ENCODE measurements around the gene ARPC1B. TPM values are rescaled to one million over a fixed set of nuclear protein-coding genes. Genes with fewer than 3 reads are reported as not detected.

The ARPC1B gene
- total and polyA plus RNA-seq, 8 donors, result 14.4 to 70.4 (median 41.2) TPM

DNA sequence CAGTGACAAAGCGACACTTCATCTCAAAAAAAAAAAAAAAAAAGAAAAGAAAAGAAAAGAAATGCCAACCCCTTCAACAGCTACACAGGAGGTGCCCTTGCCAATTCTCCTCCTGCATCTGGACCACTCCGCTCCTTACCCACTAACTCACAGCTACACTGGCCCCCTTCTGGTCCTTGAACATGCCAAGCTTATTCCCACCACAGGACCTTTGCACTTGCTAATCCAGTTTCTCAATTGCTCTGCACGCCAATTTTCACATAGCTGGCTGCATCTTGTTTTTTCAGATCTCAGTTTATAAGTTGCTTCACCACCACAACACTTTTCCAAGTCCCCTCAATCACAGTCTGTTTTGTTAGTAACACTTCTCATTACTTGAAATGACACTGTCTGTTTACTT is 28.3 kb downstream of the ARPC1B start:
- Histone ChIP-seq H3K4me3 (no peak overlapping the region), H3K27ac (no peak overlapping the region), H3K9me3 (no peaks in the 10 kb centered on the region), H3K4me1 (peaks cover 13 to 18% (median 17%) of the 10 kb centered on the region in 3 donors), H3K36me3 (peaks cover 0 to 42% (median 0%) of the 10 kb centered on the region in 3 donors), H3K27me3 (no peaks in the 10 kb centered on the region)
- ATAC-seq, result no peak
- intact Hi-C loops (cut with DNase I), result no loop called here
- DNase-seq, result no peak
- TF ChIP-seq, protein P1, sequence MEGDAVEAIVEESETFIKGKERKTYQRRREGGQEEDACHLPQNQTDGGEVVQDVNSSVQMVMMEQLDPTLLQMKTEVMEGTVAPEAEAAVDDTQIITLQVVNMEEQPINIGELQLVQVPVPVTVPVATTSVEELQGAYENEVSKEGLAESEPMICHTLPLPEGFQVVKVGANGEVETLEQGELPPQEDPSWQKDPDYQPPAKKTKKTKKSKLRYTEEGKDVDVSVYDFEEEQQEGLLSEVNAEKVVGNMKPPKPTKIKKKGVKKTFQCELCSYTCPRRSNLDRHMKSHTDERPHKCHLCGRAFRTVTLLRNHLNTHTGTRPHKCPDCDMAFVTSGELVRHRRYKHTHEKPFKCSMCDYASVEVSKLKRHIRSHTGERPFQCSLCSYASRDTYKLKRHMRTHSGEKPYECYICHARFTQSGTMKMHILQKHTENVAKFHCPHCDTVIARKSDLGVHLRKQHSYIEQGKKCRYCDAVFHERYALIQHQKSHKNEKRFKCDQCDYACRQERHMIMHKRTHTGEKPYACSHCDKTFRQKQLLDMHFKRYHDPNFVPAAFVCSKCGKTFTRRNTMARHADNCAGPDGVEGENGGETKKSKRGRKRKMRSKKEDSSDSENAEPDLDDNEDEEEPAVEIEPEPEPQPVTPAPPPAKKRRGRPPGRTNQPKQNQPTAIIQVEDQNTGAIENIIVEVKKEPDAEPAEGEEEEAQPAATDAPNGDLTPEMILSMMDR (IDR thresholded peaks at IDR 0.05), result no peak
- 98 to 100% methylated on average over 3 of the region's 3 CpGs for WGBS, 2 donors
- FAIRE-seq, result no peak

DNA sequence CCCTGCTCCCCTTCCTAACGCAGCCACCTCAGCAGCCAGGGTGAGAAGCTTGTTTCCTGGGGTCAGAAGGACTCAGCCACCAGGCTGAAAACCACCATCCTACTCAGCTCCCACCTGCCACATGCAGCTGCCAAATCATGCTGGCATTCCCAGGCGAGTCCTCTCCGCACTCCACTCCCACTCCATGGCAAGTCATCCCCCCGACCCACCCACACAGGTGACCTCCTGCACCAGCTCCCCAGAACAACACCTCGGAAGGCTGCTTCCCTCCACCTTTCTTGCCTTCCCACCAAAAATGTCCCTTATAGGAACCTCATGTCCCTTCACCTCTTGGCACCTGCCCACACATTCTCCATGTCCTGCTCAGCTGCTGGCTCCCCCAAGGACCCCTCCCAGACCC is 29.2 kb downstream of the ARPC1B start:
- Histone ChIP-seq H3K4me1 (peaks cover 13 to 18% (median 17%) of the 10 kb centered on the region in 3 donors), H3K4me3 (no peak overlapping the region), H3K27me3 (no peaks in the 10 kb centered on the region), H3K27ac (no peak overlapping the region), H3K9me3 (no peaks in the 10 kb centered on the region), H3K36me3 (peaks cover 0 to 39% (median 0%) of the 10 kb centered on the region in 3 donors)
- TF ChIP-seq, protein P1 (IDR thresholded peaks at IDR 0.05), result no peak
- 65 to 82% methylated on average over 5 of the region's 5 CpGs for WGBS, 2 donors
- ATAC-seq (no peak), DNase-seq (no peak), FAIRE-seq (no peak)
- intact Hi-C loops (cut with DNase I), result no loop called here

DNA sequence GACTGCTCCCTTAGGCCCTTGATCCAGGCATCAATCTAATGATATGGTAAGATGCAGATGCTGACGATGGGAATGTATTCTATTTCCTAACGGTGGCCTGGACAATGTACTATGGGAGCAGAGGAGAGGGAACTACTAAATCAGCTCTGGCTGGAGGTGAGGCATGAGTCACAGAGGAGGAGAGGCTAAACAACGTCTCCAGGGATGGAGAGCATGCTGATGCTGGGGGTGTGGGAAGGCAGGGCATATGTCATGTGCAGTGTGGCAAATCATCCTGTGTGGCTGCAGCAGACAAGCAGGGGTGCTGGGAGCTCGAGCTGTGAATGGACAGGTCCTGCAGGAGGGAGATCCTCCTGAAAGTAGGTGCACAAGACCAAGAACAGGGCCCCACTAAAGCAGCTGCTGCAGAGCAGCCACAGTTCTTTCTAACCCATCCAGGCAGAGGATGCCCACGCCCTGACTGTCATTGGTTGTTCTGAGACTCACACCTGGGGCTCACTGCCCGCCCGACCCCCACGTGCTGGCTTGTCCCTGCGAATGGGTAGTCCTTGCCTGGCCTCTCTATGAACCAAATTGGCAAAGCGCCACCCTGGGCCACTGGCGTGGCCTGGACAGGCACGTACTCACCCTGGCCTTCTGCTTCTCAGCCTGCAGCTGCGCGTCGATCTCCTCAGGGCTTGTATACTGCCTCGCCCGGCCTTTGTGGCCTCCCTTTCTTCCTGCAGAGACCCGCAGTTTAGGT is 29.9 kb downstream of the ARPC1B start:
- H3K27ac ChIP-seq, result no peak overlapping the region
- peaks cover 13 to 18% (median 17%) of the 10 kb centered on the region in 3 donors for H3K4me1 ChIP-seq
- no peaks in the 10 kb centered on the region for H3K27me3 ChIP-seq
- FAIRE-seq (no peak), DNase-seq (peak in 2 of 6 donors; percentile 56 to 76), ATAC-seq (no peak)
- TF ChIP-seq, protein P1 (IDR thresholded peaks at IDR 0.05), result no peak
- no peak overlapping the region for H3K4me3 ChIP-seq
- intact Hi-C loops (cut with DNase I), result no loop called here
- peaks cover 0 to 36% (median 0%) of the 10 kb centered on the region in 3 donors for H3K36me3 ChIP-seq
- no peaks in the 10 kb centered on the region for H3K9me3 ChIP-seq
- WGBS, 2 donors, result 73 to 77% methylated on average over 18 of the region's 18 CpGs

DNA sequence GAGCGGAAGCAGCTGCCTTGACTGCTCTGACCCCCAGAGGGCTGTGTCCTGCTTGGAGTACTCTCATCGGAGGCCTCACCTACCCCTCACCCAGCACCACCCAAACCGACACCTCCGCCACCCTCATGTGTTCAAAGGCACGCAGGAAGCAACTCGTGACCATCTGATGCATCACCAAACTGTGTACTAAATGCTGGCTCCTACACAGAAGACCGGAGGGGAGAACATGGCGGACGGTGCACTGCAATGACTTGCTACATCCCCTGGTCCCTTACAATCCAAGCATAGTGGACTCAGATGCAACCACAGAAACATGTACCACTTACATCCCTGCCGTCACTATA is 30.4 kb downstream of the ARPC1B start:
- intact Hi-C loops (cut with DNase I), result no loop called here

More for the DNA sequence above, 30.4 kb downstream of the ARPC1B start:
- TF ChIP-seq, protein P1 (IDR thresholded peaks at IDR 0.05), result no peak
- Histone ChIP-seq H3K4me3 (no peak overlapping the region), H3K27me3 (no peaks in the 10 kb centered on the region), H3K36me3 (peaks cover 0 to 30% (median 0%) of the 10 kb centered on the region in 3 donors), H3K27ac (no peak overlapping the region), H3K9me3 (no peaks in the 10 kb centered on the region), H3K4me1 (peaks cover 17 to 20% (median 19%) of the 10 kb centered on the region in 3 donors)
- ATAC-seq (no peak), DNase-seq (no peak), FAIRE-seq (no peak)
- WGBS, 2 donors, result 91 to 93% methylated on average over 10 of the region's 10 CpGs
